ENCODE data around the gene HOXD3. TPM values are rescaled to one million over a fixed set of nuclear protein-coding genes. Genes with fewer than 3 reads are reported as not detected.

The HOXD3 gene
- total and polyA plus RNA-seq, 9 donors = 0.91 to 4.0 (median 1.7) TPM

- WGBS (ENCODE audit: insufficient coverage) = 80% methylated on average over 3 of the region's 4 CpGs
- Histone ChIP-seq H3K9me3 (replicated peaks; ENCODE audit: control insufficient read depth, low read depth, low read length) (no peaks in the 10 kb centered on the region), H3K27me3 (ENCODE audit: control insufficient read depth, insufficient read depth, low read length) (peaks cover 66% of the 10 kb centered on the region), H3K4me1 (ENCODE audit: control insufficient read depth, insufficient read depth, low read length) (peaks cover 51% of the 10 kb centered on the region), H3K27ac (ENCODE audit: low read length) (no peak overlapping the region), H3K36me3 (ENCODE audit: control insufficient read depth, insufficient read depth, low read length) (peaks cover 5% of the 10 kb centered on the region), H3K4me3 (ENCODE audit: low read length) (no peak overlapping the region)
- no peak for DNase-seq
These were observed 23.1 kb upstream of the HOXD3 start for GRCh38 chr2:176134035-176134434.

- DNase-seq = peak; percentile 68
- no peak overlapping the region for H3K4me3 ChIP-seq (ENCODE audit: low read length)
These were observed 22.1 kb upstream of the HOXD3 start for GRCh38 chr2:176135035-176135440.

GRCh38 chr2:176136374-176137251 lies 20.5 kb upstream of the HOXD3 start:
- H3K36me3 ChIP-seq (ENCODE audit: control insufficient read depth, insufficient read depth, low read length) = peaks cover 5% of the 10 kb centered on the region
- H3K4me3 ChIP-seq (ENCODE audit: low read length) = peak overlapping the region; percentile 77
- peaks cover 71% of the 10 kb centered on the region for H3K27me3 ChIP-seq (ENCODE audit: control insufficient read depth, insufficient read depth, low read length)
- WGBS (ENCODE audit: insufficient coverage) = under 1% methylated on average over 60 of the region's 71 CpGs
- peak; percentile 92 for DNase-seq
- H3K4me1 ChIP-seq (ENCODE audit: control insufficient read depth, insufficient read depth, low read length) = peaks cover 57% of the 10 kb centered on the region
- no peaks in the 10 kb centered on the region for H3K9me3 ChIP-seq (replicated peaks; ENCODE audit: control insufficient read depth, low read depth, low read length)
- peak overlapping the region; percentile 94 for H3K27ac ChIP-seq (ENCODE audit: low read length)

More at GRCh38 chr2:176135035-176135440, 22.1 kb upstream of the HOXD3 start:
- Histone ChIP-seq H3K27me3 (ENCODE audit: control insufficient read depth, insufficient read depth, low read length) (peaks cover 70% of the 10 kb centered on the region), H3K27ac (ENCODE audit: low read length) (peak overlapping the region; percentile 94), H3K4me1 (ENCODE audit: control insufficient read depth, insufficient read depth, low read length) (peaks cover 53% of the 10 kb centered on the region), H3K36me3 (ENCODE audit: control insufficient read depth, insufficient read depth, low read length) (peaks cover 5% of the 10 kb centered on the region), H3K9me3 (replicated peaks; ENCODE audit: control insufficient read depth, low read depth, low read length) (no peaks in the 10 kb centered on the region)

- WGBS (ENCODE audit: insufficient coverage) = no CpG with 5 or more reads among the region's 2 CpGs
- DNase-seq = no peak
- Histone ChIP-seq H3K9me3 (replicated peaks; ENCODE audit: control insufficient read depth, low read depth, low read length) (no peaks in the 10 kb centered on the region), H3K27me3 (ENCODE audit: control insufficient read depth, insufficient read depth, low read length) (peaks cover 70% of the 10 kb centered on the region), H3K4me3 (ENCODE audit: low read length) (peak overlapping the region; percentile 77), H3K4me1 (ENCODE audit: control insufficient read depth, insufficient read depth, low read length) (peaks cover 56% of the 10 kb centered on the region), H3K36me3 (ENCODE audit: control insufficient read depth, insufficient read depth, low read length) (peaks cover 5% of the 10 kb centered on the region), H3K27ac (ENCODE audit: low read length) (peak overlapping the region; percentile 93)
These were observed 19.9 kb upstream of the HOXD3 start for GRCh38 chr2:176137252-176137580.

- peaks cover 49% of the 10 kb centered on the region for H3K4me1 ChIP-seq (ENCODE audit: control insufficient read depth, insufficient read depth, low read length)
- H3K4me3 ChIP-seq (ENCODE audit: low read length) = peak overlapping the region; percentile 77
- WGBS (ENCODE audit: insufficient coverage) = 35% methylated on average over 2 of the region's 8 CpGs
- DNase-seq = no peak
- peaks cover 5% of the 10 kb centered on the region for H3K36me3 ChIP-seq (ENCODE audit: control insufficient read depth, insufficient read depth, low read length)
- H3K27me3 ChIP-seq (ENCODE audit: control insufficient read depth, insufficient read depth, low read length) = peaks cover 66% of the 10 kb centered on the region
- peak overlapping the region; percentile 93 for H3K27ac ChIP-seq (ENCODE audit: low read length)
- H3K9me3 ChIP-seq (replicated peaks; ENCODE audit: control insufficient read depth, low read depth, low read length) = no peaks in the 10 kb centered on the region
These were observed 19.2 kb upstream of the HOXD3 start for GRCh38 chr2:176137906-176138305.

- H3K4me3 ChIP-seq (ENCODE audit: low read length) = no peak overlapping the region
- H3K27ac ChIP-seq (ENCODE audit: low read length) = peak overlapping the region; percentile 93
- DNase-seq = peak; percentile 36
- H3K27me3 ChIP-seq (ENCODE audit: control insufficient read depth, insufficient read depth, low read length) = peaks cover 68% of the 10 kb centered on the region
- H3K9me3 ChIP-seq (replicated peaks; ENCODE audit: control insufficient read depth, low read depth, low read length) = no peaks in the 10 kb centered on the region
- 51% methylated on average over 3 of the region's 14 CpGs for WGBS (ENCODE audit: insufficient coverage)
- H3K36me3 ChIP-seq (ENCODE audit: control insufficient read depth, insufficient read depth, low read length) = peaks cover 2% of the 10 kb centered on the region
- H3K4me1 ChIP-seq (ENCODE audit: control insufficient read depth, insufficient read depth, low read length) = peaks cover 44% of the 10 kb centered on the region
These were observed 18.6 kb upstream of the HOXD3 start for GRCh38 chr2:176138526-176138922.

GRCh38 chr2:176138923-176139660 lies 18.0 kb upstream of the HOXD3 start:
- Histone ChIP-seq H3K4me1 (ENCODE audit: control insufficient read depth, insufficient read depth, low read length) (peaks cover 41% of the 10 kb centered on the region), H3K9me3 (replicated peaks; ENCODE audit: control insufficient read depth, low read depth, low read length) (no peaks in the 10 kb centered on the region), H3K27me3 (ENCODE audit: control insufficient read depth, insufficient read depth, low read length) (peaks cover 69% of the 10 kb centered on the region), H3K36me3 (ENCODE audit: control insufficient read depth, insufficient read depth, low read length) (no peaks in the 10 kb centered on the region), H3K27ac (ENCODE audit: low read length) (peak overlapping the region; percentile 93), H3K4me3 (ENCODE audit: low read length) (peak overlapping the region; percentile 22)
- peak; percentile 40 for DNase-seq
- WGBS (ENCODE audit: insufficient coverage) = 31% methylated on average over 20 of the region's 28 CpGs

- H3K36me3 ChIP-seq (ENCODE audit: control insufficient read depth, insufficient read depth, low read length) = no peaks in the 10 kb centered on the region
- peaks cover 64% of the 10 kb centered on the region for H3K27me3 ChIP-seq (ENCODE audit: control insufficient read depth, insufficient read depth, low read length)
- H3K27ac ChIP-seq (ENCODE audit: low read length) = peak overlapping the region; percentile 93
- H3K9me3 ChIP-seq (replicated peaks; ENCODE audit: control insufficient read depth, low read depth, low read length) = no peaks in the 10 kb centered on the region
- peak; percentile 79 for DNase-seq
- 28% methylated on average over 10 of the region's 41 CpGs for WGBS (ENCODE audit: insufficient coverage)
- H3K4me3 ChIP-seq (ENCODE audit: low read length) = peak overlapping the region; percentile 62
- peaks cover 35% of the 10 kb centered on the region for H3K4me1 ChIP-seq (ENCODE audit: control insufficient read depth, insufficient read depth, low read length)
These were observed 17.2 kb upstream of the HOXD3 start for GRCh38 chr2:176139661-176140512.

GRCh38 chr2:176140513-176141317 lies 16.4 kb upstream of the HOXD3 start:
- no peaks in the 10 kb centered on the region for H3K36me3 ChIP-seq (ENCODE audit: control insufficient read depth, insufficient read depth, low read length)
- H3K9me3 ChIP-seq (replicated peaks; ENCODE audit: control insufficient read depth, low read depth, low read length) = no peaks in the 10 kb centered on the region
- peaks cover 64% of the 10 kb centered on the region for H3K27me3 ChIP-seq (ENCODE audit: control insufficient read depth, insufficient read depth, low read length)
- peak; percentile 93 for DNase-seq
- peak overlapping the region; percentile 62 for H3K4me3 ChIP-seq (ENCODE audit: low read length)
- 8% methylated on average over 48 of the region's 48 CpGs for WGBS (ENCODE audit: insufficient coverage)
- peaks cover 28% of the 10 kb centered on the region for H3K4me1 ChIP-seq (ENCODE audit: control insufficient read depth, insufficient read depth, low read length)
- peak overlapping the region; percentile 80 for H3K27ac ChIP-seq (ENCODE audit: low read length)

Measured in muscle of leg (tissue), 11 donors.